CD4-positive, alpha-beta T cell treated with Interleukin-17A for 4 hours (primary cell): ENCODE results near the gene SF3B5.
"Not testable (repeated sequence)": the region's sequence is repeated elsewhere in the genome, so short reads cannot be mapped to it uniquely, and the experiment has no call there.

Experiments used
- DNase-seq: peaks from one replicate; pipeline ENCODE4 v3.0.0-alpha.2; 2020; ENCODE audit warnings: mixed read lengths

SF3B5 gene

GRCh38 chr6:144104488-144104887 is 9.1 kb upstream of the SF3B5 start:
- DNase-seq, result no peak

GRCh38 chr6:144103026-144103563 is 7.7 kb upstream of the SF3B5 start:
- DNase-seq, result no peak

DNA sequence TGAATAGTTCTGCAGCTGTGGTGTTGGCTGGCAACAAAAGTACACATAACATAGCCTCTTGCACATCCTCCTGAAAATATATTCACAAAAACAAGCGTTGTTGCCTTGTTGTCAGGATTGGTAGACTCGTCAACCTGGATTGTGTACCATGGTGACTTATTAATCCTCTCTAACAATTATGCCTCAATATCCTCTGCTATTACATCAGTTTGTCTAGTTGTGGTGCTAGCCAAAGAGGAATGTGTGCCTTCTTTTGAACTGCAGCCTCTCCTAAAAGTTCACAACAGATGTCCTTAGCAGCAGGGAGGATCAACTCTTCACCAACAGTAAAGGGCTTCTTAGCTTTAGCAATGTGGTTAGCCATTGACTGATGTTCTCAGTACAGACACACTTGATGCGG is 3.6 kb upstream of the SF3B5 start:
- DNase-seq, result no peak

DNA sequence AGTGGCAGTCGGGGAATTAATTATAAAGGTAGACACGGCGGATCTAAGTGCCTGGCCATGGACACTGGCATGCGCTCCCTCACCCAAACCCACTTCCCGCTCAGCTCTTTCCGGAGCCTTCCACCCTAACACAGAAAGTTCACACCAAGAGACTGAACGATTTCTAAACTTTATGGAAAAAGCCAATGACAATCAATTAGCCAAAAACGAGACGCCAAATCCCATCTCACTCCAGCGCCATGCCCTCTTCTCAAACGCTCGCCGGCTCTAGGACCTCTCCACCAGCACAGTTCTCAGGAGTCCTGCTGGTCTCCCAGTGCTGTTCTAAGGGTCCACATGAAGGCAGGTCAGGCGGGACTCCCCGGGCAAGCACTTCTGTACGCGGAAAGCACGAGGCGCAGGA is 641 bp downstream of the SF3B5 start:
- DNase-seq, result peak; percentile 4

DNA sequence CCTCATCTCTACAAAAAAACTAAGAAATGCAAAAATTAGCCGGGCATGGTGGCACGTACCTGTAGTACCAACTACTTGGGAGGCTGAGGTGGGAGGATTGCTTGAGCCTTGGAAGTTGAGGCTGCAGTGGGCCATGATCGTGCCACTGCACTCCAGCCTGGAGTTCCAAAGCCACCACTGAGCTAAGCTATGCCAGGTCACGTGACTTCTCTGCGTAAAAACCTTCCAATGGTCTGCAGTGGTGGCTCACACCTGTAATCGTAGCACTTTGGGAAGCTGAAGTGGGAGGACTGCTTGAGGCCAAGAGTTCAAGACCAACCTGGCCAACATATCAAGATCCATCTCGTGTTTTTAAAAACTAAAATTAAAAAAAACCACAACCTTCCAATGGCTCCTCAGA is 1.7 kb downstream of the SF3B5 start:
- DNase-seq, result no peak

- DNase-seq, result no peak
These were observed 2.1 kb downstream of the SF3B5 start for GRCh38 chr6:144093236-144093635.

DNA sequence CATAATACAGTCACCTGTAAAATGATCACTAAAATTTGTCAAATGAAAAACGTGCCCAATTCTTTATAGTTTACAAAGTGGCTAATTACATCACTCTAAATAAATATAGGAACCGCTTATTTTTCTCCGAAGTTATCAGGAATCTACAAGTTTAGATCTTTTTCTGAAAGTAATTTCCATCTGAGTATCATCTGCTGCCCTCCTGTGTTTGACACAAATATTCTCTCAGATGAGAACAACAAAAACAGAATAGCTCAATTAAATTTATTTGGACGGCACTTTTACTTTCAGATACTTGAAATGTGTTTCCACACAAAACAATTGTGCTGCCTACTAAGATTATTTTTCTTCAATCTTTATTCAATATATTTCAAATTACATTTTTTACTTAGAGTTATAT is 5.0 kb downstream of the SF3B5 start:
- no peak for DNase-seq

DNA sequence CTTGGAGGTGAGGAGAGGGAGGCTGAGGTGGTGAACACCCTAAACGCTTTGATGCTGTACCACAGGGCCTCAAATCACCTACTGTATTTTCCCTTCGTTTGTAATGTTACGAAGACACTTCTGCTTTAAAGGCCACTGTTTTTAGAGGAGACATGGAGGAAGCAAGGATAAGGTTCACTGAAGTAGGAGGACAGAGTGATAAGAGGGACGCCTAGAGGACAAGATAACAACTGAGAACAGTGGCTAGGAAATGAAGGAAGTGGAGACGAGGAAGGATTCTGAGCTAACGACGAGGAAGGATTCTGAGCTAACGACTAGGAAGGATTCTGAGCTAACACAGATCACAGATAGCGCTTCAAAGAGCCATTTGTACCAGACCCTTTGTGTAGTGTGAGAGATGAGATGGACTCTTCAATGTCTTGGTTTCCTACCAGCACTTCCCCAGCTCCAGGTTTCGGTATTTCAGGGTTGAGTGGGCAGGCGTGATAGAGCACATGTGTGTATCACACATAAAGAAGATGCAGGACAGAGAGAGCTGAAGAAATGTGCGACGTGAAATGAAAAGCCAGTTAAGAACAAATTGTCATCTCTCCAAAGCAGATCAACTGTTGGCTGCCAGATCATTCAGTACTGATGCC is 7.5 kb downstream of the SF3B5 start:
- DNase-seq, result no peak

- no peak for DNase-seq
These were observed 8.4 kb downstream of the SF3B5 start for GRCh38 chr6:144086959-144087358.

DNA sequence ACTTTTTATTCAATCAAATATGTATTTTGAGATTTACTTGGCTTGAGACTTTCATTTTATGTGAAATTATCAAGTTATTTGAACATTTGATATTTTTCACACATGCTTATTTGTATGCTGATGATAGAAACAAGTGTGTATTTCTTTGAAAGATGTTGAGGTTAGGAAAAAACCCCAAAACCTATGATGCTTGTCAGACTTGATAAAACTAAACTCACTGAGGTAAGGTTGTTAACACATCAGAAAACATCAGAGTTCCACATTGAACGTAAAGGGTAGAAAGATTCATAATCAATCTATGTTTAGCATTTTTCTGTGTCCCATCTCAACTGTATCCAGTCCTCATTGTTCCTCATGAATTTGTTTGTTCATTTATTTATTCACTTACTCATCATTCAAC is 12.2 kb downstream of the SF3B5 start:
- no peak for DNase-seq

GRCh38 chr6:144082412-144082811 is 13.0 kb downstream of the SF3B5 start:
- DNase-seq, result not testable (repeated sequence)

DNA sequence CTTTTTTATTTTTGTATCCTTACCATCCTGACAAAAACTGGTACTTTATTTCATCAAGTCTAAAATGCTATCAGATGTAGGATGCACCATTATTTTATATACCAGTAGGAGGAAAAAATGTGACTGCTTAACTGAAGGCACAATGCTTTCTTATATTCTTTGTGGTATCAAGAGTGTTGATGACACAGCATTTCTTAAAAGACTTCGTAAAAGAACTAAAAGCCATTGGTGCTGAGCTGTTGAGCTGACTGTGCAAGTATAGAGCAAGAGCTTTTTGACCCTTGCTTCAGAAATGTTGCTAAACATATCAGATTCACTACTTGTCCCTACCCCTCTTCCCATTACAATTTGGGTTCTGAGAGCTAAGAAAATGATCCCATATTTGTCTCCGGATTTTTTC is 17.5 kb downstream of the SF3B5 start:
- DNase-seq, result no peak

GRCh38 chr6:144075875-144076274 is 19.5 kb downstream of the SF3B5 start:
- DNase-seq, result no peak

- no peak for DNase-seq
These were observed 20.2 kb downstream of the SF3B5 start for GRCh38 chr6:144075187-144075586.

- no peak for DNase-seq
These were observed 22.3 kb downstream of the SF3B5 start for GRCh38 chr6:144073024-144073423.

GRCh38 chr6:144069506-144069905 is 25.9 kb downstream of the SF3B5 start:
- DNase-seq, result no peak

DNA sequence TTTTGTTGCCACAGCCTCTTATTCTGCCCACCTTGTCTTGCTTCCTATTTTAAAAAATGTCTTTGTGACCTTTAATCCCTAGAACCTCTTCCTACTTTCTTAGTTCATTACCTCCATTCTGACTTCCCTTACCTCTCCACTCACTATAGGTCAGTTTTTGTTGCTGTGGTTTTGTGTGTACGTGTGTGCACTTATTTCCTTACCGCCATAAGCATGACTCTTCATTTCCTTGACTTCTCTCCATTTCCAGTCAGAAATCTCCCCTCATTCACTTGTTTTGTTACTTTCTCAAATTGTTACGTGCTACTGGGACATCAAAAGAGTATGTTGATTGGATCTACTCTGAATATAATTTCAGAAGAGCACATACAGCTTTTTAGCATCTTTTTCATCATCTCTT is 26.6 kb downstream of the SF3B5 start:
- no peak for DNase-seq

DNA sequence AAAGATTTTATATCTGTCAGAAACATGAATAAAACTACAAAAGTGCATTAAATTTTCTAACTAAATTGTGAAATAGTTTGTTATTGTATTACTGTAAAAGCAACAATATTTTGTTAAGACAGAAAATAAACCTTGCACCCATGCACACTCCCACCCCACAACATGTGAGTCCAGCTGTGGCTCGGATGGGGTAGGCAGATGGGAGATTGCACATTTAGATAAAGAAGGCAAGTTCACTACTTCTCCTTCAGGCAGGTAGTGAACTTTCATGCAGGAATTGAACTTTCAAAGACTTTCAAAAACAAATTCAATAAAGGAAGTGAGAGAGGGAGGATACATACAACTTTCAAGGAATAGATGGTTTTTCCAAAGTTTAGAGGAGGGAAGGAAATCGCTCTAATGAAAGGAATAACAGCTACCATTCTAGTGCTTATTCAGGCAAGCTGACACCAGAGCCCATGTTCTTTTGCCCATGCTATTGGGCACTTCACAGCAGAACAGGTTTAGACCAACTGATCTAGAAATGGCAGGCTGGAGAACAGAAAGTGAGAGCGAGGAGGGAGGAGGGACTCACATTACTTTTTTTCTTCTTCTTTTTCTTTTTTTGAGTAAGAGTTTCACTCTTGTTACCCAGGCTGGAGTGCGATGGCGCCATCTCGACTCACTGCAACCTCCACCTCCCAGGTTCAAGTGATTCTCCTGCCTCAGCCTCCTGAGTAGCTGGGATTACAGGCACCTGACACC is 28.5 kb downstream of the SF3B5 start:
- no peak for DNase-seq

DNA sequence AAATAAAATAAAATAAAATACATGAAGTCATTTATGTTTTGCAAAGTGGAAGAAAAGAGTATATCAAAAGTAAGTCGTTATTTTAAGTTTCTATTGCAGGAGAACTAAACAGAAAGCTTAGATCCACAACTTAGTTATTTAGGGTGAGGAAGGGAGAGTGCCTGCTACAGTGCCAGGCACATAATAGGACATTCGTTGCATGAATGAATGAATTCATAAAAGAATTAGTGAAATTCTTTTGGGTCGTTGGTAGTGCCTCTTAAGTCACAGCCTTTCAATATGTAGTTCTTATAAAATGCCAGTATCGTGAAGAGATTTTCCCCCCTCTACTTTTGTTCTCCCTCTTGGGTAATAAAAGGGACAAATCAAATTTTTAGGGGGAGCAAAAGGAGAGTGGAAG is 29.1 kb downstream of the SF3B5 start:
- DNase-seq, result no peak

DNA sequence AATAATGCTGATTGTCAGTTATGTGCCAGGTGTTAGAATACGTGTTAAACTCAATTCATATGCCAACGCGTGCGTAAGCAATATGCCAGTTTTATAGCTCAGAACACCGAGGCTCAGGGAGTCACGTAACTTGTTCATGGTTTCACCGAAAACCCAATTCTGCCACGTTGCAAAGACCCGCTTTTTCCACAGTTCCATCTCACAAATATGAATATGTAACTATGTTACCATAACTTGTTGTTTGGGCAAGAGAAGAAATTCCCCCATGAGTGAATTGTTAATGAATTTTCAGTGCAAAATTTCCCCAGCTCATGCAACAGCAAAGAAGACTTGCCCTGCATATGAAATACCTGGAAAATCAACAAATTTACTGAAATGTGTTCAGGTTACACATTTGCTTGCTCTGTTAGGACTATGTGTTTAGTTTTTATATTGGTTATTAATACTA is 30.1 kb downstream of the SF3B5 start:
- no peak for DNase-seq

DNA sequence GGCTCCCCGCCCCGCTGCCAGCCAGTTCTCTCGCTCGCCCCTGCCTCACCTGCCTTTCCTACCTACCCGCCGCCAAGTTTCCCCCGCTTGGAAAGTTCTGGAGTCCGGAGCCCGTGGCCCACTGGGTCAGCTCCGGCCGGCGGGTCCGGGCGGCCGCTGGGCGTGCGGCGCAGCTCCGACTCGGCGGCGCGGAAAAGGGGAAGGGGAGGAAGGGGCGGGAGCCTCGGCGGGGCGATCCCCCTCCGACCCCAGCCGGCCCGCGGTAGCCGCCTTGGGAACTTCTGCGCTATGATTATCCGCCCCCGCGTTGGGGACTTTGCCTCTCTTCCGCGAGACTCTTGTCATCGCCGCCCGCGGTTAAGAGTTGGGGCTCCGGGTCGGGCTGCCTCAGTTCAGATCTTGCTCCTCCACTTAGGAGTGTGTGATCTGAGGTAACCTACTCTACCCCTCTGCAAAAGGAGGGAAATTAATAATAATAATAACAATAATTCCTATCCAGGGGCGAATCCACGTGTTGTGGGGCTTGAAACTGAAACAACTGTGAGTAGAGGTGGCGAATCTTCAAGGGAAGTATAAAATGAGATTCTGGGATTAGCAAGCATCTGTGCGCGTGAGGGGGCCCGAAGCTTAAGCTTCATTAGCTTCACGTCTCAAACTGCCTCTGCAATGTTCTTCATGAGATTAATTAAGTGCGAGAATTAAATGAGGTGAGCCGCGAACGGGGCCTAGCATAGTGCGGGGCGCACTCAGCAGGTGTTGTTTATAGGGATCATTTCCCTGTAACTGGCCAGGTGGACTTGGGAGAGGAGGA is 30.8 kb downstream of the SF3B5 start:
- peak; percentile 68 for DNase-seq

GRCh38 chr6:144063744-144064401 is 31.5 kb downstream of the SF3B5 start:
- DNase-seq, result peak; percentile 95

- no peak for DNase-seq
These were observed 32.1 kb downstream of the SF3B5 start for GRCh38 chr6:144063246-144063743.
